Stimulated activated CD4-positive, alpha-beta T cell treated with anti-CD3 and anti-CD28 coated beads, Interleukin-1b, Interleukin-23, amount 100 ng/mL, for 1 hour (primary cell): ENCODE results near the gene PRM2.

ENCODE experiments used
- DNase-seq, 2 donors: peaks; one replicate each; pipeline ENCODE4 v3.0.0-alpha.2; 2020; ENCODE audit warnings: low read depth in 2 of 2

The PRM2 gene

GRCh38 chr16:11262915-11263314 lies 13.4 kb downstream of the PRM2 start:
- no peak for DNase-seq

- no peak for DNase-seq
These were observed 15.7 kb downstream of the PRM2 start for GRCh38 chr16:11260596-11260966.

- no peak for DNase-seq
These were observed 16.4 kb downstream of the PRM2 start for GRCh38 chr16:11259655-11260595.

GRCh38 chr16:11258553-11259492 lies 17.5 kb downstream of the PRM2 start:
- no peak for DNase-seq

- DNase-seq = peak in 1 of 2 donors; percentile 29
These were observed 18.9 kb downstream of the PRM2 start for GRCh38 chr16:11257131-11257938.

- no peak for DNase-seq
These were observed 19.6 kb downstream of the PRM2 start for GRCh38 chr16:11256661-11257130.

- DNase-seq = peak; percentile 81 to 85
These were observed 20.3 kb downstream of the PRM2 start, which contains the start of gene SOCS1 for GRCh38 chr16:11255737-11256660. Gene SOCS1 (minus strand): TSS chr16:11256204. CDS start chr16:11255478, 726 bp downstream.

- no peak for DNase-seq
These were observed 21.2 kb downstream of the PRM2 start for GRCh38 chr16:11254913-11255736.

- no peak for DNase-seq
These were observed 22.0 kb downstream of the PRM2 start for GRCh38 chr16:11253995-11254912.

GRCh38 chr16:11253009-11253994 lies 23.0 kb downstream of the PRM2 start:
- DNase-seq = no peak

- no peak for DNase-seq
These were observed 23.8 kb downstream of the PRM2 start for GRCh38 chr16:11252482-11252931.

GRCh38 chr16:11251525-11252481 lies 24.5 kb downstream of the PRM2 start:
- DNase-seq = peak; percentile 59 to 60

- no peak for DNase-seq
These were observed 25.3 kb downstream of the PRM2 start for GRCh38 chr16:11250786-11251524.

- DNase-seq = no peak
These were observed 26.0 kb downstream of the PRM2 start for GRCh38 chr16:11250091-11250785.
